HEK293 (cell line): ENCODE results near the gene ACVRL1.

Source experiments
- CTCF ChIA-PET: fragments of 350-600 bp; formaldehyde crosslinking; extraction: SDS; loops from one replicate; lab custom pipeline; 2021; ENCODE audit warnings: antibody characterized with exemption; lab: Yijun Ruan, JAX
- POLR2A ChIA-PET: fragments of 300-600 bp; formaldehyde crosslinking; extraction: SDS; loops from one replicate; lab custom pipeline; 2020; ENCODE audit warnings: antibody characterized with exemption, inconsistent platforms; lab: Yijun Ruan, JAX
- H3K27ac ChIP-seq: fragments of 200-500 bp; sonication (Bioruptor generic); 2 replicates; pipeline ENCODE4 v1.5.1; 2014; ENCODE audit warnings: low read depth, low read length, control low read depth, inconsistent platforms; ENCODE audit errors: extremely low read depth
- H3K36me3 ChIP-seq, 2 experiments: fragments of 200-500 bp in 1 of 2; sonication (Bioruptor generic) in 1 of 2; 1 replicate in 1 of 2; 2 replicates in 1 of 2; pipeline ENCODE4 v1.5.1; 2014 to 2017; ENCODE audit warnings: inconsistent platforms in 2 of 2, low read length in 2 of 2; ENCODE audit not compliant: control insufficient read depth in 2 of 2, insufficient read depth in 1 of 2
- H3K4me1 ChIP-seq: fragments of 200-500 bp; sonication (Bioruptor generic); 2 replicates; pipeline ENCODE4 v1.5.1; 2014; ENCODE audit warnings: mild to moderate bottlenecking, low read length, inconsistent platforms; ENCODE audit not compliant: control insufficient read depth, insufficient read depth
- H3K4me3 ChIP-seq: 2 replicates; pipeline ENCODE4 v1.5.1; 2011; ENCODE audit warnings: low read depth, mild to moderate bottlenecking, control low read depth, low read length, moderate library complexity
- H3K9me3 ChIP-seq: fragments of 200-500 bp; sonication (Bioruptor generic); 2 replicates; pipeline ENCODE4 v1.5.1; 2014; ENCODE audit warnings: low read depth, low read length, inconsistent platforms; ENCODE audit not compliant: control insufficient read depth, insufficient read depth
- EGR2 ChIP-seq: fragments of 450-650 bp; formaldehyde crosslinking; IDR thresholded peaks from 2 replicates; pipeline ENCODE4 v1.5.1; 2016; ENCODE audit warnings: low read depth, missing biosample characterization, missing genetic modification characterization
- GLIS1 ChIP-seq: fragments of 450-650 bp; formaldehyde crosslinking; IDR thresholded peaks from 2 replicates; pipeline ENCODE4 v1.5.1; 2016; ENCODE audit warnings: missing biosample characterization, missing genetic modification characterization
- SETDB1 ChIP-seq: IDR thresholded peaks from one replicate; pipeline ENCODE4 v1.6.1; 2017; ENCODE audit warnings: mild to moderate bottlenecking, low read length, moderate library complexity, mixed read lengths; ENCODE audit not compliant: insufficient read length
- TRIM28 ChIP-seq: IDR thresholded peaks from 2 replicates; pipeline ENCODE4 v1.6.1; 2011; ENCODE audit warnings: low read length, control low read depth, borderline replicate concordance
- ZBTB1 ChIP-seq: fragments of 450-650 bp; formaldehyde crosslinking; IDR thresholded peaks from 2 replicates; pipeline ENCODE4 v1.5.1; 2016; ENCODE audit warnings: missing biosample characterization, missing genetic modification characterization
- ZBTB21 ChIP-seq: fragments of 450-650 bp; formaldehyde crosslinking; IDR thresholded peaks from 2 replicates; pipeline ENCODE4 v1.5.1; 2017; ENCODE audit warnings: missing biosample characterization, missing genetic modification characterization
- ZFHX2 ChIP-seq: fragments of 450-650 bp; formaldehyde crosslinking; conservative IDR thresholded peaks from 2 replicates; pipeline ENCODE4 v1.5.1; 2016; ENCODE audit warnings: missing biosample characterization, missing genetic modification characterization
- ZIC2 ChIP-seq: fragments of 450-650 bp; formaldehyde crosslinking; IDR thresholded peaks from 2 replicates; pipeline ENCODE4 v1.5.1; 2016; ENCODE audit warnings: missing biosample characterization, missing genetic modification characterization
- ZNF133 ChIP-seq: fragments of 450-650 bp; formaldehyde crosslinking; IDR thresholded peaks from 2 replicates; pipeline ENCODE4 v1.5.1; 2016; ENCODE audit warnings: missing biosample characterization, missing genetic modification characterization
- ZNF175 ChIP-seq: fragments of 450-650 bp; formaldehyde crosslinking; IDR thresholded peaks from 2 replicates; pipeline ENCODE4 v1.5.1; 2016; ENCODE audit warnings: missing biosample characterization, missing genetic modification characterization
- ZNF202 ChIP-seq: fragments of 450-650 bp; formaldehyde crosslinking; IDR thresholded peaks from 2 replicates; pipeline ENCODE4 v1.5.1; 2016; ENCODE audit warnings: missing biosample characterization, missing genetic modification characterization, borderline replicate concordance
- ZNF354C ChIP-seq: fragments of 450-650 bp; formaldehyde crosslinking; IDR thresholded peaks from 2 replicates; pipeline ENCODE4 v1.5.1; 2016; ENCODE audit warnings: missing biosample characterization, missing genetic modification characterization, low read depth, borderline replicate concordance
- ZNF664 ChIP-seq: fragments of 450-650 bp; formaldehyde crosslinking; IDR thresholded peaks from 2 replicates; pipeline ENCODE4 v1.5.1; 2016; ENCODE audit warnings: missing biosample characterization, missing genetic modification characterization
- ZNF670 ChIP-seq: fragments of 450-650 bp; formaldehyde crosslinking; IDR thresholded peaks from 2 replicates; pipeline ENCODE4 v1.5.1; 2016; ENCODE audit warnings: missing biosample characterization, missing genetic modification characterization, low read depth
- TF ChIP-seq, protein P1 (sequence below): fragments of 450-650 bp; formaldehyde crosslinking; IDR thresholded peaks from 2 replicates; pipeline ENCODE4 v1.5.1; 2016; ENCODE audit warnings: missing biosample characterization, missing genetic modification characterization, borderline replicate concordance
- TF ChIP-seq, protein P2 (sequence below): fragments of 450-650 bp; formaldehyde crosslinking; IDR thresholded peaks from 2 replicates; pipeline ENCODE4 v1.5.1; 2016; ENCODE audit warnings: missing biosample characterization, missing genetic modification characterization
- TF ChIP-seq, protein P3 (sequence below): fragments of 450-650 bp; formaldehyde crosslinking; IDR thresholded peaks from 2 replicates; pipeline ENCODE4 v1.5.1; 2016; ENCODE audit warnings: missing biosample characterization, missing genetic modification characterization
- TF ChIP-seq, protein P4 (sequence below): fragments of 450-650 bp; formaldehyde crosslinking; IDR thresholded peaks from 2 replicates; pipeline ENCODE4 v1.5.1; 2017; ENCODE audit warnings: missing biosample characterization, missing genetic modification characterization
- TF ChIP-seq, protein P5 (sequence below): fragments of 450-650 bp; formaldehyde crosslinking; IDR thresholded peaks from 2 replicates; pipeline ENCODE4 v1.5.1; 2016; ENCODE audit warnings: missing biosample characterization, missing genetic modification characterization

The ACVRL1 gene

DNA sequence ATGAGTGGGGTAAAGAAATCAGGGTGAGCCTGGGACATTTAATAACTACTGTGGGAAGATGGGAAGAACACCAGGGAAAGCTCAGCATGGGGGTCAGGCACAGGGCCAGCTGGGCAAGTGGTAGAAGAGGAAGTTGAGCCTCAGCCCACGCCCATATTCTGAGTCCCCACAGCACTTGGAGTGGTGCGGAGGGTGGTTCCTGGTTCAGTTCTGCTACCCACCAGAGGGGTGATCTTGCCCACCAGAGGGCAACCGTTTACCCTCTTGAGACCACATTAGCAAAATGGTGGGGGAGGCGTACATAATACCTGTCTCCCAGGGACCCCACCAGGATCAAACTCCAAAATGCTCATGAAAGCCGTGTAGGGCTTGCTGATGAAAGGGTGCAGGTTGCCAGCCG, 36.2 kb upstream of the ACVRL1 start:
- Histone ChIP-seq H3K4me3 (no peak overlapping the region), H3K36me3 (no peaks in the 10 kb centered on the region), H3K4me1 (no peaks in the 10 kb centered on the region), H3K9me3 (no peaks in the 10 kb centered on the region), H3K27ac (no peak overlapping the region)
- CTCF ChIA-PET, result interaction anchor here (0.6 to 5.5 kb wide), 2 partner anchors 19 to 47 kb away, joined by 4 to 41 read pairs; no protein-coding TSS in a partner anchor
- TF ChIP-seq GLIS1 (tag by site-specific recombination) (0 out of 2 replicates have a peak, but pooled peaks have one; percentile 16), SETDB1 (no peak), ZNF664 (tag by site-specific recombination) (no peak), ZIC2 (tag by site-specific recombination) (0 out of 2 replicates have a peak, but pooled peaks have one; percentile 12), ZNF202 (tag by site-specific recombination) (no peak)
- POLR2A ChIA-PET, result no interaction called here

DNA sequence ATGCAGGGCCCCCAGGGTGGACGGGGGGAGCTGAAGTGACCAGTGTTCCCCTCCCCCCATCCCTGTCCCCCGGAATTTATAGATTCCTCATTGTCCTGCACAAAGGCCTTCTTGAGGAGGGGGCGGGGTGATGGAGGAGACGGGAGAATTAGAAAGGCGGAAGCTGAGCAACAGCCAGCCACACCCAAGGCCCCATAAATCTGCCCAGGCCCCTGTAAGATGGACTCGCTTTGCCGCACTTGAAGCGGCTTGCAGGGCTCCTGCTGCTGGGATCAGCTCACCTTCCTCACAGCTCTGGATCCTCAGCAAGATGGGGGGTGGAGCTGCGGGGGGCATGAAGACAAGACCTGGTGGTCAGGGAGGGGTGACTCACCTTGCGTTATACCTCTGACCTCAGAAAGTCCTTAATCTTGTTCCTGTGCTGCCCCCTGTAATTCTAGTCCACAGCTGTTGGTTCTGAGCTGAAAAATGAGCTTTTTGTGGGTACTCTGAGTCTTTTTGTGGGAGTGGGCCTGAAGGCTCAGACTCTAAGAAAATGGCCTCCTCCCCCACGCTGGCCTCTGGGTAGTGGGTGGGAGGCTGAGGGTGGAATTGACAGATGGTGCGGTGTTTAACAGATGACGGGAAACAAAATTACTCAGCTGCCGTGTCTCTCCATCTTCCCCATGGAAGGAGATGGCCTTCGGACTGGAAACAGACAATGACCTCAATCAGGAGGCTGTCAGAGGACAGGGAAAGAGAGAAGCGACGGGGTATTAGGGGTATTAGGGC, 35.2 kb upstream of the ACVRL1 start:
- Histone ChIP-seq H3K4me1 (no peaks in the 10 kb centered on the region), H3K4me3 (no peak overlapping the region), H3K9me3 (no peaks in the 10 kb centered on the region), H3K36me3 (no peaks in the 10 kb centered on the region), H3K27ac (no peak overlapping the region)
- ChIA-PET POLR2A (interaction anchor here (0.6 kb wide), 1 partner anchor 800 kb away, joined by 3 read pairs; no protein-coding TSS in a partner anchor), CTCF (interaction anchor here (0.7 to 5.5 kb wide), 4 partner anchors 12 to 451 kb away, joined by 3 to 41 read pairs (median 4); no protein-coding TSS in a partner anchor)
- TF ChIP-seq EGR2 (tag by site-specific recombination) (peak; percentile 56; the same call in 1 of the 2 replicates), ZFHX2 (tag by site-specific recombination) (peak; percentile 62), ZBTB21 (tag by site-specific recombination) (no peak)
- TF ChIP-seq, protein P1, sequence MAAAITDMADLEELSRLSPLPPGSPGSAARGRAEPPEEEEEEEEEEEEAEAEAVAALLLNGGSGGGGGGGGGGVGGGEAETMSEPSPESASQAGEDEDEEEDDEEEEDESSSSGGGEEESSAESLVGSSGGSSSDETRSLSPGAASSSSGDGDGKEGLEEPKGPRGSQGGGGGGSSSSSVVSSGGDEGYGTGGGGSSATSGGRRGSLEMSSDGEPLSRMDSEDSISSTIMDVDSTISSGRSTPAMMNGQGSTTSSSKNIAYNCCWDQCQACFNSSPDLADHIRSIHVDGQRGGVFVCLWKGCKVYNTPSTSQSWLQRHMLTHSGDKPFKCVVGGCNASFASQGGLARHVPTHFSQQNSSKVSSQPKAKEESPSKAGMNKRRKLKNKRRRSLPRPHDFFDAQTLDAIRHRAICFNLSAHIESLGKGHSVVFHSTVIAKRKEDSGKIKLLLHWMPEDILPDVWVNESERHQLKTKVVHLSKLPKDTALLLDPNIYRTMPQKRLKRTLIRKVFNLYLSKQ, result no peak

DNA sequence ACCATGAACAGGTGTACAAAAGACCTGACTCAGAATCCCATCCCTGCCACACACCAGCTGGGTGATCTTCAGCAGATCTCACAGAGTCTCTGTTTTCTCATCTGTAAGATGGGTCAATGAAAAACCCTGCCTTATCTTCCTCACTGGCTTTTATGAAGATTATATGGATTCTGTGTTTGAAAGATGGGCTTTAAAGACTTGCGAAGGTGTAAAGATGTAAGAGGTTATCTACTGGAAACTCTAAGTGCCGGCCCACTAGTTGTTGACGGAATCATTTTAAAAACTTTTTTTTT, 34.7 kb upstream of the ACVRL1 start:
- no peak for TF ChIP-seq ZNF354C (tag by site-specific recombination)
- TF ChIP-seq, protein P2, sequence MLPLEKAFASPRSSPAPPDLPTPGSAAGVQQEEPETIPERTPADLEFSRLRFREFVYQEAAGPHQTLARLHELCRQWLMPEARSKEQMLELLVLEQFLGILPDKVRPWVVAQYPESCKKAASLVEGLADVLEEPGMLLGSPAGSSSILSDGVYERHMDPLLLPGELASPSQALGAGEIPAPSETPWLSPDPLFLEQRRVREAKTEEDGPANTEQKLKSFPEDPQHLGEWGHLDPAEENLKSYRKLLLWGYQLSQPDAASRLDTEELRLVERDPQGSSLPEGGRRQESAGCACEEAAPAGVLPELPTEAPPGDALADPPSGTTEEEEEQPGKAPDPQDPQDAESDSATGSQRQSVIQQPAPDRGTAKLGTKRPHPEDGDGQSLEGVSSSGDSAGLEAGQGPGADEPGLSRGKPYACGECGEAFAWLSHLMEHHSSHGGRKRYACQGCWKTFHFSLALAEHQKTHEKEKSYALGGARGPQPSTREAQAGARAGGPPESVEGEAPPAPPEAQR (tag by site-specific recombination), result no peak
- no peak for TF ChIP-seq ZBTB1
- no peak for TF ChIP-seq TRIM28
- TF ChIP-seq, all 188 proteins: peak for 0
- Histone ChIP-seq H3K27ac (no peak overlapping the region), H3K9me3 (no peaks in the 10 kb centered on the region), H3K4me3 (no peak overlapping the region), H3K36me3 (no peaks in the 10 kb centered on the region), H3K4me1 (no peaks in the 10 kb centered on the region)
- POLR2A ChIA-PET, result no interaction called here
- CTCF ChIA-PET, result interaction anchor here (0.5 to 5.5 kb wide), 6 partner anchors 11 to 484 kb away, joined by 3 to 41 read pairs (median 3); no protein-coding TSS in a partner anchor

DNA sequence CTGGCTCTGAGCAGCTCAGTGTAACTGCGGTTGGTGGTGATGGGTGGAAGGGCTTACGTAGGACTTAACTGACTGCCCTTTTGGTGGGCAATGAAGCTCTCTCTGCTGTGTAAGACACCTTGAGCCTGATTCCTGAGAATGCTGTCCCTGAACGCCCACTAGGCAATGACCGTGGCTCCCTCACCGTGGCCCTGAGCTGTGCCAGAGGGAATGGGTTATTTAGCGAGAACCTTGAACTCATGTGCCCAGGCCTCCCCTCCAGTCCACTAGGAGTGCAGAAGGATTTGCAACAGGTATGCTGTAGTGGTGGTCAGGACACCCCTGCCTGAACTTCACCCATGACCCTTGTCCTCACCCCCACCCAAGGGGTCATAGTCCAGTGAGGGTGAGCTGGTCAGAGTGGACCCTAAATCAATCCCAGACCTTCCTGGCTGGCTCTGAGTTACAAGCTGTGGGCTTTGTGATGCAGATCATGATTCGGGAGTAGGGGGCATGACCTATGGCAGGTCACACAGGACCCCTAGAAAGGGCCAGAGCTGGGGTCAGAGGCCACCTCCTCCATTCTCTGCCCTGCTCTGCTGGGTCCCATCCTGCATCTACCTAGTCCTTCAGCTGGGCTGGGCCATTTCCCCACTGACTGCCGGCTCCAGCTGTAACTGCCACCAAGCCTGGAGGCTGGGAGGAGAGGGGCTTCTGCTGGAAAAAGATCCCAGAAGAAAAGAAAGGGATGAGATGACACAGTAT, 33.9 kb upstream of the ACVRL1 start:
- Histone ChIP-seq H3K4me3 (no peak overlapping the region), H3K4me1 (no peaks in the 10 kb centered on the region), H3K36me3 (no peaks in the 10 kb centered on the region), H3K9me3 (no peaks in the 10 kb centered on the region), H3K27ac (no peak overlapping the region)
- POLR2A ChIA-PET, result no interaction called here
- CTCF ChIA-PET, result interaction anchor here (0.5 to 5.5 kb wide), 11 partner anchors 8 to 485 kb away, joined by 3 to 41 read pairs (median 3); no protein-coding TSS in a partner anchor
- no peak for TF ChIP-seq ZNF175 (tag by site-specific recombination)
- TF ChIP-seq, protein P3, sequence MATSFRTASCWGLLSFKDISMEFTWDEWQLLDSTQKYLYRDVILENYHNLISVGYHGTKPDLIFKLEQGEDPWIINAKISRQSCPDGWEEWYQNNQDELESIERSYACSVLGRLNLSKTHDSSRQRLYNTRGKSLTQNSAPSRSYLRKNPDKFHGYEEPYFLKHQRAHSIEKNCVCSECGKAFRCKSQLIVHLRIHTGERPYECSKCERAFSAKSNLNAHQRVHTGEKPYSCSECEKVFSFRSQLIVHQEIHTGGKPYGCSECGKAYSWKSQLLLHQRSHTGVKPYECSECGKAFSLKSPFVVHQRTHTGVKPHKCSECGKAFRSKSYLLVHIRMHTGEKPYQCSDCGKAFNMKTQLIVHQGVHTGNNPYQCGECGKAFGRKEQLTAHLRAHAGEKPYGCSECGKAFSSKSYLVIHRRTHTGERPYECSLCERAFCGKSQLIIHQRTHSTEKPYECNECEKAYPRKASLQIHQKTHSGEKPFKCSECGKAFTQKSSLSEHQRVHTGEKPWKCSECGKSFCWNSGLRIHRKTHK (tag by site-specific recombination), result no peak
- TF ChIP-seq, protein P4, sequence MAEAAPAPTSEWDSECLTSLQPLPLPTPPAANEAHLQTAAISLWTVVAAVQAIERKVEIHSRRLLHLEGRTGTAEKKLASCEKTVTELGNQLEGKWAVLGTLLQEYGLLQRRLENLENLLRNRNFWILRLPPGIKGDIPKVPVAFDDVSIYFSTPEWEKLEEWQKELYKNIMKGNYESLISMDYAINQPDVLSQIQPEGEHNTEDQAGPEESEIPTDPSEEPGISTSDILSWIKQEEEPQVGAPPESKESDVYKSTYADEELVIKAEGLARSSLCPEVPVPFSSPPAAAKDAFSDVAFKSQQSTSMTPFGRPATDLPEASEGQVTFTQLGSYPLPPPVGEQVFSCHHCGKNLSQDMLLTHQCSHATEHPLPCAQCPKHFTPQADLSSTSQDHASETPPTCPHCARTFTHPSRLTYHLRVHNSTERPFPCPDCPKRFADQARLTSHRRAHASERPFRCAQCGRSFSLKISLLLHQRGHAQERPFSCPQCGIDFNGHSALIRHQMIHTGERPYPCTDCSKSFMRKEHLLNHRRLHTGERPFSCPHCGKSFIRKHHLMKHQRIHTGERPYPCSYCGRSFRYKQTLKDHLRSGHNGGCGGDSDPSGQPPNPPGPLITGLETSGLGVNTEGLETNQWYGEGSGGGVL (tag by site-specific recombination), result no peak
- TF ChIP-seq ZNF133 (tag by site-specific recombination), result no peak
- TF ChIP-seq ZNF670 (tag by site-specific recombination), result no peak
- TF ChIP-seq, protein P5, sequence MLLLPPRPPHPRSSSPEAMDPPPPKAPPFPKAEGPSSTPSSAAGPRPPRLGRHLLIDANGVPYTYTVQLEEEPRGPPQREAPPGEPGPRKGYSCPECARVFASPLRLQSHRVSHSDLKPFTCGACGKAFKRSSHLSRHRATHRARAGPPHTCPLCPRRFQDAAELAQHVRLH (tag by site-specific recombination), result no peak
